WTC11 (cell line): Measurements from ENCODE around the gene NCOA6. TPM values are rescaled to one million over a fixed set of nuclear protein-coding genes. Genes with fewer than 3 reads are reported as not detected.

Experiments used
- ATAC-seq: fragments of 200-7000 bp; cut with Tn5 transposase; 2 replicates; pipeline ENCODE4 v1.10.0; 2021; ENCODE audit warnings: mild to moderate bottlenecking, moderate library complexity
- CTCF ChIA-PET: fragments of 300-600 bp; sonication (Branson Sonifier 250); formaldehyde crosslinking; loops from one replicate; lab custom pipeline; 2021; ENCODE audit warnings: antibody characterized with exemption; lab: Charles Lee
- POLR2A ChIA-PET: fragments of 350-600 bp; sonication (Branson Sonifier 250); formaldehyde crosslinking; loops from one replicate; lab custom pipeline; 2021; ENCODE audit warnings: antibody characterized with exemption; lab: Charles Lee
- DNase-seq: peaks from one replicate; pipeline ENCODE4 v3.0.0; 2021; ENCODE audit warnings: low spot score
- H3K27ac Mint-ChIP-seq: 2 replicates; pipeline ENCODE4 v1.8.0; 2021; ENCODE audit warnings: mixed read lengths
- H3K27me3 Mint-ChIP-seq: 2 replicates; pipeline ENCODE4 v1.8.0; 2021; ENCODE audit warnings: low read depth, mild to moderate bottlenecking, moderate library complexity, mixed read lengths
- H3K36me3 Mint-ChIP-seq: 2 replicates; pipeline ENCODE4 v1.8.0; 2021; ENCODE audit warnings: mixed read lengths
- H3K4me1 Mint-ChIP-seq: 2 replicates; pipeline ENCODE4 v1.8.0; 2022; ENCODE audit warnings: mixed read lengths
- H3K4me3 Mint-ChIP-seq: 2 replicates; pipeline ENCODE4 v1.8.0; 2021; ENCODE audit warnings: mild to moderate bottlenecking, moderate library complexity, mixed read lengths
- H3K9me3 Mint-ChIP-seq: 2 replicates; pipeline ENCODE4 v1.8.0; 2021; ENCODE audit warnings: mixed read lengths
- ATF1 ChIP-seq: sonication (generic); formaldehyde crosslinking; IDR thresholded peaks from 2 replicates; pipeline ENCODE4 v1.8.1; 2023; ENCODE audit warnings: mild to moderate bottlenecking, moderate library complexity, missing genetic modification reagents
- IRF1 ChIP-seq: sonication (generic); formaldehyde crosslinking; IDR thresholded peaks from 2 replicates; pipeline ENCODE4 v1.8.0; 2023; ENCODE audit warnings: missing genetic modification reagents
- MLX ChIP-seq: sonication (generic); formaldehyde crosslinking; IDR thresholded peaks from 2 replicates; pipeline ENCODE4 v1.8.1; 2023; ENCODE audit warnings: mild to moderate bottlenecking, missing genetic modification reagents, moderate library complexity
- NR2C2 ChIP-seq: sonication (generic); formaldehyde crosslinking; IDR thresholded peaks from 2 replicates; pipeline ENCODE4 v1.8.0; 2022; ENCODE audit warnings: mild to moderate bottlenecking, missing genetic modification reagents
- PRRX2 ChIP-seq: fragments of 250-450 bp; sonication (Bioruptor Pico); IDR thresholded peaks from 2 replicates; pipeline ENCODE4 v1.8.0; 2021; ENCODE audit warnings: mild to moderate bottlenecking
- SMAD3 ChIP-seq: sonication (generic); formaldehyde crosslinking; IDR thresholded peaks from 2 replicates; pipeline ENCODE4 v1.8.0; 2022; ENCODE audit warnings: missing genetic modification reagents, mild to moderate bottlenecking, borderline replicate concordance
- TCF7 ChIP-seq: sonication (generic); formaldehyde crosslinking; IDR thresholded peaks from 2 replicates; pipeline ENCODE4 v1.8.0; 2022; ENCODE audit warnings: mild to moderate bottlenecking, low read depth, missing genetic modification reagents, moderate library complexity
- TEAD4 ChIP-seq: sonication (generic); formaldehyde crosslinking; IDR thresholded peaks from 2 replicates; pipeline ENCODE4 v1.8.0; 2022; ENCODE audit warnings: mild to moderate bottlenecking, missing genetic modification reagents
- TP53 ChIP-seq: sonication (generic); formaldehyde crosslinking; IDR thresholded peaks from 2 replicates; pipeline ENCODE4 v1.8.1; 2023; ENCODE audit warnings: mild to moderate bottlenecking, missing genetic modification reagents
- ZBTB21 ChIP-seq: sonication (generic); formaldehyde crosslinking; IDR thresholded peaks from 2 replicates; pipeline ENCODE4 v1.8.1; 2023; ENCODE audit warnings: mild to moderate bottlenecking, missing genetic modification reagents, borderline replicate concordance
- ZNF263 ChIP-seq: sonication (generic); formaldehyde crosslinking; IDR thresholded peaks from 2 replicates; pipeline ENCODE4 v1.8.1; 2022; ENCODE audit warnings: low read depth, mild to moderate bottlenecking, moderate library complexity, missing genetic modification reagents
- ZNF512 ChIP-seq: sonication (generic); formaldehyde crosslinking; IDR thresholded peaks from 2 replicates; pipeline ENCODE4 v1.8.1; 2022; ENCODE audit warnings: missing genetic modification reagents, borderline replicate concordance
- total RNA-seq: library from RNA; stranded (reverse); gene quantifications from 3 replicates; pipeline ENCODE4 v1.2.3, GENCODE V29; 2021
- TF ChIP-seq, protein P1 (sequence below): sonication (generic); formaldehyde crosslinking; IDR thresholded peaks from 2 replicates; pipeline ENCODE4 v1.8.0; 2022; ENCODE audit warnings: mild to moderate bottlenecking, missing genetic modification reagents
- TF ChIP-seq, protein P2 (sequence below): sonication (generic); formaldehyde crosslinking; IDR thresholded peaks from 2 replicates; pipeline ENCODE4 v1.8.0; 2022; ENCODE audit warnings: mild to moderate bottlenecking, missing genetic modification reagents
- TF ChIP-seq, protein P3 (sequence below): sonication (generic); formaldehyde crosslinking; IDR thresholded peaks from 2 replicates; pipeline ENCODE4 v1.8.1; 2022; ENCODE audit warnings: mild to moderate bottlenecking, moderate library complexity, missing genetic modification reagents
- TF ChIP-seq, protein P4 (sequence below): fragments of 250-450 bp; sonication (Bioruptor Pico); IDR thresholded peaks from 2 replicates; pipeline ENCODE4 v1.9.0; 2021; ENCODE audit warnings: mild to moderate bottlenecking, borderline replicate concordance
- TF ChIP-seq, protein P5 (sequence below): sonication (generic); formaldehyde crosslinking; IDR thresholded peaks from 2 replicates; pipeline ENCODE4 v1.8.0; 2022; ENCODE audit warnings: missing genetic modification reagents
- TF ChIP-seq, protein P6 (sequence below): fragments of 250-450 bp; sonication (Bioruptor Pico); IDR thresholded peaks from 2 replicates; pipeline ENCODE4 v1.9.0; 2021; ENCODE audit warnings: mild to moderate bottlenecking
- TF ChIP-seq, protein P7 (sequence below): fragments of 250-450 bp; sonication (Bioruptor Pico); IDR thresholded peaks from 2 replicates; pipeline ENCODE4 v2.1.2; 2022; ENCODE audit warnings: mild to moderate bottlenecking, moderate library complexity

The NCOA6 gene
- total RNA-seq, 1 experiment from 2014 or later: 10.1 TPM

- H3K27ac Mint-ChIP-seq: no peak overlapping the region
- no peak overlapping the region for H3K4me3 Mint-ChIP-seq
- peaks cover 6% of the 10 kb centered on the region for H3K9me3 Mint-ChIP-seq
- ATAC-seq (no peak), DNase-seq (no peak)
- no peaks in the 10 kb centered on the region for H3K27me3 Mint-ChIP-seq
- ChIA-PET CTCF (interaction anchor here (1.2 to 1.6 kb wide), 2 partner anchors 48 to 59 kb away, joined by 3 to 7 read pairs; partner anchors contain the start of gene ACSS2), POLR2A (no interaction called here)
- no peak for TF ChIP-seq NR2C2 (CRISPR knock-in tag)
- TF ChIP-seq ZBTB21 (CRISPR knock-in tag): no peak
- TF ChIP-seq, protein P1, sequence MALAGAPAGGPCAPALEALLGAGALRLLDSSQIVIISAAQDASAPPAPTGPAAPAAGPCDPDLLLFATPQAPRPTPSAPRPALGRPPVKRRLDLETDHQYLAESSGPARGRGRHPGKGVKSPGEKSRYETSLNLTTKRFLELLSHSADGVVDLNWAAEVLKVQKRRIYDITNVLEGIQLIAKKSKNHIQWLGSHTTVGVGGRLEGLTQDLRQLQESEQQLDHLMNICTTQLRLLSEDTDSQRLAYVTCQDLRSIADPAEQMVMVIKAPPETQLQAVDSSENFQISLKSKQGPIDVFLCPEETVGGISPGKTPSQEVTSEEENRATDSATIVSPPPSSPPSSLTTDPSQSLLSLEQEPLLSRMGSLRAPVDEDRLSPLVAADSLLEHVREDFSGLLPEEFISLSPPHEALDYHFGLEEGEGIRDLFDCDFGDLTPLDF (CRISPR knock-in tag): no peak
- TF ChIP-seq, protein P2, sequence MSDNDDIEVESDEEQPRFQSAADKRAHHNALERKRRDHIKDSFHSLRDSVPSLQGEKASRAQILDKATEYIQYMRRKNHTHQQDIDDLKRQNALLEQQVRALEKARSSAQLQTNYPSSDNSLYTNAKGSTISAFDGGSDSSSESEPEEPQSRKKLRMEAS: no peak
- TF ChIP-seq, protein P3, sequence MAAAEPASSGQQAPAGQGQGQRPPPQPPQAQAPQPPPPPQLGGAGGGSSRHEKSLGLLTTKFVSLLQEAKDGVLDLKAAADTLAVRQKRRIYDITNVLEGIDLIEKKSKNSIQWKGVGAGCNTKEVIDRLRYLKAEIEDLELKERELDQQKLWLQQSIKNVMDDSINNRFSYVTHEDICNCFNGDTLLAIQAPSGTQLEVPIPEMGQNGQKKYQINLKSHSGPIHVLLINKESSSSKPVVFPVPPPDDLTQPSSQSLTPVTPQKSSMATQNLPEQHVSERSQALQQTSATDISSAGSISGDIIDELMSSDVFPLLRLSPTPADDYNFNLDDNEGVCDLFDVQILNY: no peak
- TF ChIP-seq, protein P4, sequence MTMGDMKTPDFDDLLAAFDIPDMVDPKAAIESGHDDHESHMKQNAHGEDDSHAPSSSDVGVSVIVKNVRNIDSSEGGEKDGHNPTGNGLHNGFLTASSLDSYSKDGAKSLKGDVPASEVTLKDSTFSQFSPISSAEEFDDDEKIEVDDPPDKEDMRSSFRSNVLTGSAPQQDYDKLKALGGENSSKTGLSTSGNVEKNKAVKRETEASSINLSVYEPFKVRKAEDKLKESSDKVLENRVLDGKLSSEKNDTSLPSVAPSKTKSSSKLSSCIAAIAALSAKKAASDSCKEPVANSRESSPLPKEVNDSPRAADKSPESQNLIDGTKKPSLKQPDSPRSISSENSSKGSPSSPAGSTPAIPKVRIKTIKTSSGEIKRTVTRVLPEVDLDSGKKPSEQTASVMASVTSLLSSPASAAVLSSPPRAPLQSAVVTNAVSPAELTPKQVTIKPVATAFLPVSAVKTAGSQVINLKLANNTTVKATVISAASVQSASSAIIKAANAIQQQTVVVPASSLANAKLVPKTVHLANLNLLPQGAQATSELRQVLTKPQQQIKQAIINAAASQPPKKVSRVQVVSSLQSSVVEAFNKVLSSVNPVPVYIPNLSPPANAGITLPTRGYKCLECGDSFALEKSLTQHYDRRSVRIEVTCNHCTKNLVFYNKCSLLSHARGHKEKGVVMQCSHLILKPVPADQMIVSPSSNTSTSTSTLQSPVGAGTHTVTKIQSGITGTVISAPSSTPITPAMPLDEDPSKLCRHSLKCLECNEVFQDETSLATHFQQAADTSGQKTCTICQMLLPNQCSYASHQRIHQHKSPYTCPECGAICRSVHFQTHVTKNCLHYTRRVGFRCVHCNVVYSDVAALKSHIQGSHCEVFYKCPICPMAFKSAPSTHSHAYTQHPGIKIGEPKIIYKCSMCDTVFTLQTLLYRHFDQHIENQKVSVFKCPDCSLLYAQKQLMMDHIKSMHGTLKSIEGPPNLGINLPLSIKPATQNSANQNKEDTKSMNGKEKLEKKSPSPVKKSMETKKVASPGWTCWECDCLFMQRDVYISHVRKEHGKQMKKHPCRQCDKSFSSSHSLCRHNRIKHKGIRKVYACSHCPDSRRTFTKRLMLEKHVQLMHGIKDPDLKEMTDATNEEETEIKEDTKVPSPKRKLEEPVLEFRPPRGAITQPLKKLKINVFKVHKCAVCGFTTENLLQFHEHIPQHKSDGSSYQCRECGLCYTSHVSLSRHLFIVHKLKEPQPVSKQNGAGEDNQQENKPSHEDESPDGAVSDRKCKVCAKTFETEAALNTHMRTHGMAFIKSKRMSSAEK (CRISPR knock-in tag): no peak
- no peak for TF ChIP-seq ZNF512
- TF ChIP-seq TP53 (CRISPR knock-in tag): no peak
- no peak for TF ChIP-seq PRRX2
- H3K4me1 Mint-ChIP-seq: peaks cover 10% of the 10 kb centered on the region
- H3K36me3 Mint-ChIP-seq: peaks cover 5% of the 10 kb centered on the region
These were observed 7.7 kb downstream of the NCOA6 start for GRCh38 chr20:34817801-34818200.

DNA sequence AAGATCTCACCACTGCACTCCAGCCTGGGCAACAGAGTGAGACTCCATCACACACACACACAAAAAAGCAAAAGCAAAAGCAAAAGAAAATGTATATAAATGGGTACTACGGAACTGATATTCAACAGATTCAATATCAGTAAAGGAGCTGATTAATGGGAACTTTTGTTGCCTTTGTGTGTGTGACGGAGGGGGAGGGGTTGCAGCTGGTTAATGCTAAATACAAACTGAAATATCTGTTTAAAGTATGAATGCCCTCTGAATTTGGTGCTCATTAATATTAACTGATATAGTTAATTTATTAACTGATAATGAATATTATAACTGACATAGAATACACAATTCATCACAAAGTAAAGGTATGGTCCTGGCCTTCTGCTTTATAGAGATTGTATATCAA, 8.4 kb downstream of the NCOA6 start:
- POLR2A ChIA-PET: no interaction called here
- DNase-seq: no peak
- ATAC-seq: no peak
- peaks cover 4% of the 10 kb centered on the region for H3K9me3 Mint-ChIP-seq
- H3K27ac Mint-ChIP-seq: no peak overlapping the region
- peaks cover 10% of the 10 kb centered on the region for H3K4me1 Mint-ChIP-seq
- no peaks in the 10 kb centered on the region for H3K27me3 Mint-ChIP-seq
- CTCF ChIA-PET: interaction anchor here (1.1 to 1.6 kb wide), 3 partner anchors 47 to 59 kb away, joined by 3 to 7 read pairs (median 3); partner anchors contain the start of gene ACSS2
- no peak overlapping the region for H3K4me3 Mint-ChIP-seq
- H3K36me3 Mint-ChIP-seq: peaks cover 4% of the 10 kb centered on the region
- TF ChIP-seq TEAD4 (CRISPR knock-in tag): no peak
- TF ChIP-seq TCF7 (CRISPR knock-in tag): no peak
- TF ChIP-seq ATF1 (CRISPR knock-in tag): no peak
- TF ChIP-seq ZNF263 (CRISPR knock-in tag): no peak
- no peak for TF ChIP-seq SMAD3
- TF ChIP-seq, protein P5, sequence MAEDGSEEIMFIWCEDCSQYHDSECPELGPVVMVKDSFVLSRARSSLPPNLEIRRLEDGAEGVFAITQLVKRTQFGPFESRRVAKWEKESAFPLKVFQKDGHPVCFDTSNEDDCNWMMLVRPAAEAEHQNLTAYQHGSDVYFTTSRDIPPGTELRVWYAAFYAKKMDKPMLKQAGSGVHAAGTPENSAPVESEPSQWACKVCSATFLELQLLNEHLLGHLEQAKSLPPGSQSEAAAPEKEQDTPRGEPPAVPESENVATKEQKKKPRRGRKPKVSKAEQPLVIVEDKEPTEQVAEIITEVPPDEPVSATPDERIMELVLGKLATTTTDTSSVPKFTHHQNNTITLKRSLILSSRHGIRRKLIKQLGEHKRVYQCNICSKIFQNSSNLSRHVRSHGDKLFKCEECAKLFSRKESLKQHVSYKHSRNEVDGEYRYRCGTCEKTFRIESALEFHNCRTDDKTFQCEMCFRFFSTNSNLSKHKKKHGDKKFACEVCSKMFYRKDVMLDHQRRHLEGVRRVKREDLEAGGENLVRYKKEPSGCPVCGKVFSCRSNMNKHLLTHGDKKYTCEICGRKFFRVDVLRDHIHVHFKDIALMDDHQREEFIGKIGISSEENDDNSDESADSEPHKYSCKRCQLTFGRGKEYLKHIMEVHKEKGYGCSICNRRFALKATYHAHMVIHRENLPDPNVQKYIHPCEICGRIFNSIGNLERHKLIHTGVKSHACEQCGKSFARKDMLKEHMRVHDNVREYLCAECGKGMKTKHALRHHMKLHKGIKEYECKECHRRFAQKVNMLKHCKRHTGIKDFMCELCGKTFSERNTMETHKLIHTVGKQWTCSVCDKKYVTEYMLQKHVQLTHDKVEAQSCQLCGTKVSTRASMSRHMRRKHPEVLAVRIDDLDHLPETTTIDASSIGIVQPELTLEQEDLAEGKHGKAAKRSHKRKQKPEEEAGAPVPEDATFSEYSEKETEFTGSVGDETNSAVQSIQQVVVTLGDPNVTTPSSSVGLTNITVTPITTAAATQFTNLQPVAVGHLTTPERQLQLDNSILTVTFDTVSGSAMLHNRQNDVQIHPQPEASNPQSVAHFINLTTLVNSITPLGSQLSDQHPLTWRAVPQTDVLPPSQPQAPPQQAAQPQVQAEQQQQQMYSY (CRISPR knock-in tag): no peak
- no peak for TF ChIP-seq IRF1 (CRISPR knock-in tag)
- TF ChIP-seq MLX (CRISPR knock-in tag): no peak
- TF ChIP-seq NR2C2 (CRISPR knock-in tag): no peak
- TF ChIP-seq, protein P6, sequence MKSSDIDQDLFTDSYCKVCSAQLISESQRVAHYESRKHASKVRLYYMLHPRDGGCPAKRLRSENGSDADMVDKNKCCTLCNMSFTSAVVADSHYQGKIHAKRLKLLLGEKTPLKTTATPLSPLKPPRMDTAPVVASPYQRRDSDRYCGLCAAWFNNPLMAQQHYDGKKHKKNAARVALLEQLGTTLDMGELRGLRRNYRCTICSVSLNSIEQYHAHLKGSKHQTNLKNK: no peak
- TF ChIP-seq, protein P7, sequence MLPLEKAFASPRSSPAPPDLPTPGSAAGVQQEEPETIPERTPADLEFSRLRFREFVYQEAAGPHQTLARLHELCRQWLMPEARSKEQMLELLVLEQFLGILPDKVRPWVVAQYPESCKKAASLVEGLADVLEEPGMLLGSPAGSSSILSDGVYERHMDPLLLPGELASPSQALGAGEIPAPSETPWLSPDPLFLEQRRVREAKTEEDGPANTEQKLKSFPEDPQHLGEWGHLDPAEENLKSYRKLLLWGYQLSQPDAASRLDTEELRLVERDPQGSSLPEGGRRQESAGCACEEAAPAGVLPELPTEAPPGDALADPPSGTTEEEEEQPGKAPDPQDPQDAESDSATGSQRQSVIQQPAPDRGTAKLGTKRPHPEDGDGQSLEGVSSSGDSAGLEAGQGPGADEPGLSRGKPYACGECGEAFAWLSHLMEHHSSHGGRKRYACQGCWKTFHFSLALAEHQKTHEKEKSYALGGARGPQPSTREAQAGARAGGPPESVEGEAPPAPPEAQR (CRISPR knock-in tag): no peak
